PC-9 (cell line): ENCODE results near the gene CLMN. TPM values are rescaled to one million over a fixed set of nuclear protein-coding genes. Genes with fewer than 3 reads are reported as not detected.

Experiments
- BruUV-seq: library from RNA; stranded (reverse); fragments of 400-500 nt; replicated peaks from 2 replicates; lab custom pipeline; 2021; lab: Mats Ljungman, UMichigan
- CTCF ChIA-PET: fragments of 300-600 bp; sonication (Branson Sonifier 250); formaldehyde crosslinking; loops from one replicate; lab custom pipeline; 2022; ENCODE audit warnings: antibody characterized with exemption; lab: Charles Lee
- POLR2A ChIA-PET: fragments of 300-600 bp; sonication (Branson Sonifier 250); formaldehyde crosslinking; loops from one replicate; lab custom pipeline; 2022; ENCODE audit warnings: antibody characterized with exemption; ENCODE audit not compliant: unreplicated experiment; lab: Charles Lee
- DNase-seq, 2 experiments: peaks; one replicate each; pipeline versions ENCODE4 v3.0.0 to v3.0.0-alpha.2; 2015 to 2022; ENCODE audit warnings: mixed read lengths in 1 of 2
- H2AFZ ChIP-seq: fragments of 200-600 bp; sonication (generic); 2 replicates; pipeline ENCODE4 v1.8.1; 2017; ENCODE audit warnings: antibody characterized with exemption
- H3F3A ChIP-seq: fragments of 200-600 bp; sonication (generic); 2 replicates; pipeline ENCODE4 v1.8.1; 2017; ENCODE audit warnings: antibody characterized with exemption, mild to moderate bottlenecking, low read depth; ENCODE audit not compliant: insufficient read depth
- H3K27ac ChIP-seq: fragments of 200-600 bp; sonication (generic); 2 replicates; pipeline ENCODE4 v1.6.1; 2016; ENCODE audit warnings: mixed run types
- H3K27me3 ChIP-seq: fragments of 200-600 bp; sonication (generic); 2 replicates; pipeline ENCODE4 v1.6.1; 2016; ENCODE audit warnings: low read depth, mixed run types; ENCODE audit not compliant: insufficient read depth
- H3K36me3 ChIP-seq: fragments of 200-600 bp; sonication (generic); 2 replicates; pipeline ENCODE4 v1.6.1; 2016; ENCODE audit warnings: low read depth, mixed run types
- H3K4me1 ChIP-seq: fragments of 200-600 bp; sonication (generic); replicated peaks from 2 replicates; pipeline ENCODE4 v1.6.1; 2016; ENCODE audit warnings: mixed run types; ENCODE audit not compliant: insufficient read depth
- H3K4me2 ChIP-seq: fragments of 200-600 bp; sonication (generic); 2 replicates; pipeline ENCODE4 v1.6.1; 2017; ENCODE audit warnings: mixed run types
- H3K4me3 ChIP-seq: fragments of 200-600 bp; sonication (generic); 2 replicates; pipeline ENCODE4 v1.6.1; 2016; ENCODE audit warnings: mixed run types
- H3K79me2 ChIP-seq: fragments of 200-600 bp; sonication (generic); 2 replicates; pipeline ENCODE4 v1.6.1; 2017; ENCODE audit warnings: low read depth, mixed run types
- H3K9me2 ChIP-seq: fragments of 200-600 bp; sonication (generic); 2 replicates; pipeline ENCODE4 v1.8.1; 2017; ENCODE audit warnings: mild to moderate bottlenecking; ENCODE audit not compliant: insufficient read depth
- H3K9me3 ChIP-seq: fragments of 200-600 bp; sonication (generic); 2 replicates; pipeline ENCODE4 v1.8.1; 2016; ENCODE audit warnings: low read depth; ENCODE audit not compliant: insufficient read depth
- H4K20me1 ChIP-seq: fragments of 200-600 bp; sonication (generic); 2 replicates; pipeline ENCODE4 v1.8.1; 2017; ENCODE audit not compliant: insufficient read depth
- CTCF ChIP-seq: fragments of 200-600 bp; sonication (generic); conservative IDR thresholded peaks from 2 replicates; pipeline ENCODE4 v1.6.1; 2017; ENCODE audit warnings: mixed run types, antibody characterized with exemption, mild to moderate bottlenecking, moderate library complexity
- EZH2 ChIP-seq: fragments of 200-600 bp; sonication (generic); IDR thresholded peaks from 2 replicates; pipeline ENCODE4 v1.8.0; 2017; ENCODE audit warnings: antibody characterized with exemption, low read depth
- intact Hi-C: fragments of 100-400 bp; cut with micrococcal nuclease; formaldehyde crosslinking; loops from one replicate; pipeline ENCODE4 v1.10.0; 2022; ENCODE audit not compliant: unreplicated experiment
- total RNA-seq: library from RNA; stranded (reverse); gene quantifications from 2 replicates; pipeline ENCODE4 v1.2.3, GENCODE V29; 2021

Gene CLMN
- total RNA-seq, 1 experiment from 2014 or later, result 15.8 TPM

GRCh38 chr14:95200404-95200803 lies 119.3 kb downstream of the CLMN start:
- ChIA-PET CTCF (no interaction called here), POLR2A (no interaction called here)
- TF ChIP-seq EZH2 (no peak), CTCF (no peak)
- intact Hi-C loops, result no loop called here
- DNase-seq, result no peak
- BruUV-seq, result no TSS peak
- Histone ChIP-seq H3F3A (peaks cover 9% of the 10 kb centered on the region; the same call in 1 of the 2 replicates), H2AFZ (no peak overlapping the region), H4K20me1 (no peaks in the 10 kb centered on the region), H3K4me3 (no peak overlapping the region), H3K27ac (no peak overlapping the region), H3K9me2 (no peaks in the 10 kb centered on the region), H3K4me1 (peaks cover 18% of the 10 kb centered on the region), H3K9me3 (no peaks in the 10 kb centered on the region), H3K36me3 (no peaks in the 10 kb centered on the region), H3K79me2 (no peaks in the 10 kb centered on the region), H3K4me2 (no peak overlapping the region), H3K27me3 (no peaks in the 10 kb centered on the region)

DNA sequence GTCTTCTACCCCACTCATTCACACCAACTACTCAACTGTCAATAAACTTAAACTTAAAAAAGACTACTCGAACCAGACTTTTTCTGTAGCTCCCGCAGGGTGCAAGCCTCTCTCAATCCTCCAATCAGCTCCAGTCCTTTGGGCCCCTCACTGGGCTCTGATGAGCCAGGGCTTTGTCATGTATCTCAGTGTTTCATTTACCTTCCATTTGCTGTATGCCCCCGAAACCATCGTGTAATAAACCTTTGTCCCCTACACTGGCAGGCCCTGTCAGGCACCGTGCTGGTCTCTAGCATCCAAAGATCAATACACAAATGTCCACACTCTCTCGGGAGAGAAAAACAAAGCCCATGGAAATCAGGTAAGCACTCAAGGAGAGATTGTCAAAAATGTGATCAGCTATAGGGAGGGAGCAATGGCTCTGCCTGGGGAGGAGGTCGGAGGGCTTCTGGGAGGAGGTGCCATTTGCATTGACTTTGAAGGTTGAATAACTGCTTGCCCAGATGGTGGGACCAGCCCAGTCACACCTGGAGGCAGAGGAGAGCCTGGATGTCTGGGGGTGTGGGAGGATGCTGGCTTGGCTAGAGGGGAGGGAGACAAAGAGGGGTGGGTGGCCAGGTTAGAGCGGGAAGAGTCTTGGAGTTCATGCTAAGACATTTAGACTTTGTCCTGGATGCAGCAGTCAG lies 120.3 kb downstream of the CLMN start:
- CTCF ChIA-PET, result no interaction called here
- no TSS peak for BruUV-seq
- POLR2A ChIA-PET, result no interaction called here
- H3K36me3 ChIP-seq, result no peaks in the 10 kb centered on the region
- no peak for TF ChIP-seq EZH2
- TF ChIP-seq CTCF, result no peak
- H3K4me3 ChIP-seq, result no peak overlapping the region
- no peaks in the 10 kb centered on the region for H3K27me3 ChIP-seq
- intact Hi-C loops, result no loop called here
- no peak for DNase-seq
- peaks cover 9% of the 10 kb centered on the region; the same call in 1 of the 2 replicates for H3F3A ChIP-seq
- H3K9me3 ChIP-seq, result no peaks in the 10 kb centered on the region
- H3K4me1 ChIP-seq, result peaks cover 18% of the 10 kb centered on the region
- H4K20me1 ChIP-seq, result no peaks in the 10 kb centered on the region
- H3K27ac ChIP-seq, result no peak overlapping the region
- no peak overlapping the region for H3K4me2 ChIP-seq
- H3K79me2 ChIP-seq, result no peaks in the 10 kb centered on the region
- H3K9me2 ChIP-seq, result no peaks in the 10 kb centered on the region
- H2AFZ ChIP-seq, result no peak overlapping the region

DNA sequence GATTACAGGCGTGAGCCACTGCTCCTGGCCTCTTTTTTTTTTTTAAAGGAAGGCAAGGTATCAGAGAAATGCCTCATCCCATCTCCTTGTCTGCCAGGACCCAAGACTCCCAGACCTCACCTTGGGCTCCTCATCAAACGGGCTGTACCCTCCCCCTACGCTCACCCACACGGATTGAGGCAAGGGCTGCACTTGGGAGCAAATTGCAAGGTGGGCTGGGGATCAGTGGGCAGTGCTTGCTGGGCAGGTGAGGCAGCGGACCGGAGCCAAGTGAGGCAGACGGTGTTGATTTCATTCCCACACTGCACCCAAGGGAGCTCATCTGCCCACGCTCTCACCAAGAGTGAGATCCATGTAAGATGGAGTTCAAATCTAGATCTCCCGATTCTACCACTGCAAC lies 121.4 kb downstream of the CLMN start:
- Histone ChIP-seq H3K36me3 (no peaks in the 10 kb centered on the region), H2AFZ (no peak overlapping the region), H3K79me2 (no peaks in the 10 kb centered on the region), H3F3A (peaks cover 9% of the 10 kb centered on the region; the same call in 1 of the 2 replicates), H3K9me3 (no peaks in the 10 kb centered on the region), H3K27ac (no peak overlapping the region), H3K27me3 (no peaks in the 10 kb centered on the region), H3K4me2 (no peak overlapping the region), H3K4me1 (peaks cover 18% of the 10 kb centered on the region), H3K4me3 (no peak overlapping the region), H3K9me2 (no peaks in the 10 kb centered on the region), H4K20me1 (no peaks in the 10 kb centered on the region)
- intact Hi-C loops, result no loop called here
- TF ChIP-seq EZH2 (no peak), CTCF (no peak)
- BruUV-seq, result no TSS peak
- DNase-seq, result no peak
- ChIA-PET CTCF (no interaction called here), POLR2A (interaction anchor here (0.5 kb wide), 1 partner anchor 1117 kb away, joined by 3 read pairs; the partner anchor contains the start of genes DDX24 and IFI27L1)
